OCI-LY7 (cell line): Measurements from ENCODE around the gene ANKRD37.

Source experiments
- EZH2phosphoT487 ChIP-seq: fragments of 200-600 bp; sonication (generic); IDR thresholded peaks from 2 replicates; pipeline ENCODE4 v1.6.1; 2018; ENCODE audit warnings: low read depth, borderline replicate concordance, mild to moderate bottlenecking, mixed run types, antibody characterized with exemption, low read length, moderate library complexity, mixed read lengths
- TF ChIP-seq, protein P1 (sequence below): fragments of 200-600 bp; sonication (generic); conservative IDR thresholded peaks from 2 replicates; pipeline ENCODE4 v1.5.1; 2014; ENCODE audit warnings: mild to moderate bottlenecking, antibody characterized with exemption, low read length, moderate library complexity, mixed read lengths

DNA sequence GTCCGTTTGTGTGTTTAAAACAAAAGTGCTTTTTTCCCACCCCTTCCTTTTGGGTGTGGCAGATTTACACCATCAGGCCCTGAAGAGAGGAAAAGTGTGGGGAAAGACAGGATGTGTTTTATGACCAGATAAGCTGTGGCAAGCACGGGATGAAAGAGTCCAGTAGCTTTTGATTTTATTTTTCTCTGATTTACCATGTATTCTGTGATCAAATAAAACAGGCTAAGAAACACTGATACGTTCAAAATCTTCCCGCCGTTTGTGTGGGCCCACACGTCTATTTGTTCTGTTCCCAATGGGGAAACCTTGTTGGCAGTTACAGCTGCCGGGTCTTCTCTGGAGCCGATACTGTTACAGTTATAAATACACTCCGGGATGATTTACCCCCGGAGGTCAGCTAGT lies 11.7 kb upstream of the ANKRD37 start:
- TF ChIP-seq, protein P1, sequence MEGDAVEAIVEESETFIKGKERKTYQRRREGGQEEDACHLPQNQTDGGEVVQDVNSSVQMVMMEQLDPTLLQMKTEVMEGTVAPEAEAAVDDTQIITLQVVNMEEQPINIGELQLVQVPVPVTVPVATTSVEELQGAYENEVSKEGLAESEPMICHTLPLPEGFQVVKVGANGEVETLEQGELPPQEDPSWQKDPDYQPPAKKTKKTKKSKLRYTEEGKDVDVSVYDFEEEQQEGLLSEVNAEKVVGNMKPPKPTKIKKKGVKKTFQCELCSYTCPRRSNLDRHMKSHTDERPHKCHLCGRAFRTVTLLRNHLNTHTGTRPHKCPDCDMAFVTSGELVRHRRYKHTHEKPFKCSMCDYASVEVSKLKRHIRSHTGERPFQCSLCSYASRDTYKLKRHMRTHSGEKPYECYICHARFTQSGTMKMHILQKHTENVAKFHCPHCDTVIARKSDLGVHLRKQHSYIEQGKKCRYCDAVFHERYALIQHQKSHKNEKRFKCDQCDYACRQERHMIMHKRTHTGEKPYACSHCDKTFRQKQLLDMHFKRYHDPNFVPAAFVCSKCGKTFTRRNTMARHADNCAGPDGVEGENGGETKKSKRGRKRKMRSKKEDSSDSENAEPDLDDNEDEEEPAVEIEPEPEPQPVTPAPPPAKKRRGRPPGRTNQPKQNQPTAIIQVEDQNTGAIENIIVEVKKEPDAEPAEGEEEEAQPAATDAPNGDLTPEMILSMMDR = no peak
- no peak for TF ChIP-seq EZH2phosphoT487
